HG03159 (cell line): ENCODE results near the gene LAMTOR4.

Source experiments
- ATAC-seq: cut with Tn5 transposase; IDR thresholded peaks from one replicate; pipeline ENCODE4 v1.9.1; 2021; ENCODE audit warnings: mild to moderate bottlenecking, moderate library complexity; ENCODE audit not compliant: unreplicated experiment

LAMTOR4 gene

GRCh38 chr7:100148559-100149328 lies at the start of gene LAMTOR4:
Gene LAMTOR4 (plus strand): TSS chr7:100148918. CDS start chr7:100148973, 55 bp downstream.
- ATAC-seq = peak; percentile 95

- no peak for ATAC-seq
Observed at GRCh38 chr7:100099452-100099851, 49.3 kb upstream of the LAMTOR4 start.

- ATAC-seq = peak; percentile 63
Observed at GRCh38 chr7:100100420-100101015, 48.2 kb upstream of the LAMTOR4 start.

GRCh38 chr7:100101016-100101862 lies 47.5 kb upstream of the LAMTOR4 start, which contains the start of the genes AP4M1 and MCM7:
Gene AP4M1 (plus strand): TSS chr7:100101643. CDS start chr7:100101715, 72 bp downstream.
Gene MCM7 (minus strand): TSS chr7:100101397. CDS start chr7:100101294, 103 bp downstream.
- peak; percentile 78 for ATAC-seq

- no peak for ATAC-seq
Observed at GRCh38 chr7:100102950-100103840, 45.5 kb upstream of the LAMTOR4 start.

GRCh38 chr7:100105534-100105933 lies 43.2 kb upstream of the LAMTOR4 start:
- ATAC-seq = no peak

- no peak for ATAC-seq
Observed at GRCh38 chr7:100106633-100107032, 42.1 kb upstream of the LAMTOR4 start.

- ATAC-seq = no peak
Observed at GRCh38 chr7:100107125-100107737, 41.5 kb upstream of the LAMTOR4 start.

- no peak for ATAC-seq
Observed at GRCh38 chr7:100107890-100108289, 40.8 kb upstream of the LAMTOR4 start.

GRCh38 chr7:100109521-100110163 lies 39.1 kb upstream of the LAMTOR4 start:
- ATAC-seq = no peak

GRCh38 chr7:100111156-100111555 lies 37.6 kb upstream of the LAMTOR4 start:
- ATAC-seq = no peak

GRCh38 chr7:100111914-100112313 lies 36.8 kb upstream of the LAMTOR4 start:
- no peak for ATAC-seq

- no peak for ATAC-seq
Observed at GRCh38 chr7:100115026-100115425, 33.7 kb upstream of the LAMTOR4 start.

GRCh38 chr7:100118388-100119071 lies 30.2 kb upstream of the LAMTOR4 start:
- no peak for ATAC-seq

GRCh38 chr7:100119072-100119969 lies 29.4 kb upstream of the LAMTOR4 start, which contains the start of the genes CNPY4 and TAF6:
Gene CNPY4 (plus strand): TSS chr7:100119634. CDS start chr7:100119745, 111 bp downstream.
Gene TAF6 (minus strand): TSS chr7:100119358. CDS start chr7:100114209, 5,149 bp downstream.
- ATAC-seq = peak; percentile 73

GRCh38 chr7:100119970-100120732 lies 28.6 kb upstream of the LAMTOR4 start:
- peak; percentile 33 for ATAC-seq

GRCh38 chr7:100120733-100121036 lies 28.0 kb upstream of the LAMTOR4 start:
- ATAC-seq = no peak
